ENCODE measurements around the gene HECTD4. TPM values are rescaled to one million over a fixed set of nuclear protein-coding genes. Genes with fewer than 3 reads are reported as not detected.
"Not testable (repeated sequence)": the region's sequence is repeated elsewhere in the genome, so short reads cannot be mapped to it uniquely, and the experiment has no call there.

HECTD4 gene
- total RNA-seq, 2 donors from 2014 or later: 46.6 to 48.2 TPM

DNA sequence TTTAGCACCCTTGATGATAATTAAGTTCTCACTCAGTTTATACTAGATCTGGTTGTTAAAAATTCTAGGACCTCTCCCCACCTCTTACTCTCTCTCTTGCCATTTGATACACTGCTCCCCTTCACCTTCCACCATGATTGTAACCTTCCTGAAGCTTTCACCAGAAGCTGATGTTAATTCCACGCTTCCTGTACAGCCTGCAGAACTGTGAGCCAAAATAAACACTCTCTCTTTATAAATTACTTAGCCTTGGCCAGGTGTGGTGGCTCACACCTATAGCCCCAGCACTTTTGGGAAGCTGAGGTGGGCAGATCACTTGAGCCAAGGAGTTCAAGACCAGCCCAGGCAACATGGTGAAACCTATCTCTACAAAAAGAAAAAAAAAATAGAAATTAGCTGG is 11.1 kb upstream of the HECTD4 start:
- Mint-ChIP-seq H3K27ac (no peak overlapping the region), H3K36me3 (ENCODE audit: low read depth) (no peaks in the 10 kb centered on the region), H3K27me3 (ENCODE audit: insufficient read depth) (peaks cover 15% of the 10 kb centered on the region), H3K4me1 (no peaks in the 10 kb centered on the region), H3K9me3 (peaks cover 3% of the 10 kb centered on the region), H3K4me3 (no peak overlapping the region)
- Histone ChIP-seq H3K9me3 (ENCODE audit: control insufficient read depth, low read length) (no peaks in the 10 kb centered on the region), H3K9ac (ENCODE audit: extremely low read depth, low read length, poor library complexity, severe bottlenecking) (no peak overlapping the region), H3K36me3 (ENCODE audit: control insufficient read depth, insufficient read depth, low read length) (no peaks in the 10 kb centered on the region), H3K27me3 (ENCODE audit: control insufficient read depth, insufficient read depth, low read length, poor library complexity, severe bottlenecking) (no peaks in the 10 kb centered on the region), H3K27ac (ENCODE audit: low read depth, low read length) (no peak overlapping the region), H3K4me1 (ENCODE audit: control insufficient read depth, insufficient read depth, low read length) (no peaks in the 10 kb centered on the region), H3K4me3 (ENCODE audit: low read length) (no peak overlapping the region)
- TF ChIP-seq, protein P1, sequence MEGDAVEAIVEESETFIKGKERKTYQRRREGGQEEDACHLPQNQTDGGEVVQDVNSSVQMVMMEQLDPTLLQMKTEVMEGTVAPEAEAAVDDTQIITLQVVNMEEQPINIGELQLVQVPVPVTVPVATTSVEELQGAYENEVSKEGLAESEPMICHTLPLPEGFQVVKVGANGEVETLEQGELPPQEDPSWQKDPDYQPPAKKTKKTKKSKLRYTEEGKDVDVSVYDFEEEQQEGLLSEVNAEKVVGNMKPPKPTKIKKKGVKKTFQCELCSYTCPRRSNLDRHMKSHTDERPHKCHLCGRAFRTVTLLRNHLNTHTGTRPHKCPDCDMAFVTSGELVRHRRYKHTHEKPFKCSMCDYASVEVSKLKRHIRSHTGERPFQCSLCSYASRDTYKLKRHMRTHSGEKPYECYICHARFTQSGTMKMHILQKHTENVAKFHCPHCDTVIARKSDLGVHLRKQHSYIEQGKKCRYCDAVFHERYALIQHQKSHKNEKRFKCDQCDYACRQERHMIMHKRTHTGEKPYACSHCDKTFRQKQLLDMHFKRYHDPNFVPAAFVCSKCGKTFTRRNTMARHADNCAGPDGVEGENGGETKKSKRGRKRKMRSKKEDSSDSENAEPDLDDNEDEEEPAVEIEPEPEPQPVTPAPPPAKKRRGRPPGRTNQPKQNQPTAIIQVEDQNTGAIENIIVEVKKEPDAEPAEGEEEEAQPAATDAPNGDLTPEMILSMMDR (conservative IDR thresholded peaks at IDR 0.05): no peak
- WGBS, 2 experiments (ENCODE audit: insufficient coverage in 1 of 2, insufficient read length in 1 of 2): 83 to 90% methylated on average over 1 of the region's 1 CpG
- DNase-seq: peak; percentile 12

DNA sequence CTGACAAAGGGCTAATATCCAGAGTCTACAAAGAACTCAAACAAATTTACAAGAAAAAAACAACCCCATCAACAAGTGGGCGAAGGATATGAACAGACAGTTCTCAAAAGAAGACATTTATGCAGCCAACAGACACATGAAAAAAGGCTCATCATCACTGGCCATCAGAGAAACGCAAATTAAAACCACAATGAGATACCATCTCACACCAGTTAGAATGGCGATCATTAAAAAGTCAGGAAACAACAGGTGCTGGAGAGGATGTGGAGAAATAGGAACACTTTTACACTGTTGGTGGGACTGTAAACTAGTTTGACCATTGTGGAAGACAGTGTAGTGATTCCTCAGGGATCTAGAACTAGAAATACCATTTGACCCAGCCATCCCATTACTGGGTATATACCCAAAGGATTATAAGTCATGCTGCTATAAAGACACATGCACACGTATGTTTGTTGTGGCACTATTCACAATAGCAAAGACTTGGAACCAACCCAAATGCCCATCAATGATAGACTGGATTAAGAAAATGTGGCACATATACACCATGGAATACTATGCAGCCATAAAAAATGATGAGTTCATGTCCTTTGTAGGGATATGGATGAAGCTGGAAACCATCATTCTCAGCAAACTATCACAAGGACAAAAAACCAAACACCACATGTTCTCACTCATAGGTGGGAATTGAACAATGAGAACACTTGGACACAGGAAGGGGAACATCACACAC is 7.9 kb upstream of the HECTD4 start:
- H3K9ac ChIP-seq (ENCODE audit: extremely low read depth, low read length, poor library complexity, severe bottlenecking); H3K27me3 ChIP-seq (ENCODE audit: control insufficient read depth, insufficient read depth, low read length, poor library complexity, severe bottlenecking); H3K4me3 ChIP-seq (ENCODE audit: low read length); H3K27ac ChIP-seq (ENCODE audit: low read depth, low read length); H3K4me3 Mint-ChIP-seq; H3K27ac Mint-ChIP-seq; DNase-seq; H3K36me3 Mint-ChIP-seq (ENCODE audit: low read depth); H3K9me3 Mint-ChIP-seq; H3K4me1 ChIP-seq (ENCODE audit: control insufficient read depth, insufficient read depth, low read length); H3K4me1 Mint-ChIP-seq; H3K36me3 ChIP-seq (ENCODE audit: control insufficient read depth, insufficient read depth, low read length); H3K9me3 ChIP-seq (ENCODE audit: control insufficient read depth, low read length): not testable (repeated sequence)
- 88% methylated on average over 1 of the region's 4 CpGs; no CpG with 5 or more reads in 1 of the 2 experiments for WGBS, 2 experiments (ENCODE audit: insufficient coverage in 1 of 2, insufficient read length in 1 of 2)
- peaks cover 18% of the 10 kb centered on the region for H3K27me3 Mint-ChIP-seq (ENCODE audit: insufficient read depth)

DNA sequence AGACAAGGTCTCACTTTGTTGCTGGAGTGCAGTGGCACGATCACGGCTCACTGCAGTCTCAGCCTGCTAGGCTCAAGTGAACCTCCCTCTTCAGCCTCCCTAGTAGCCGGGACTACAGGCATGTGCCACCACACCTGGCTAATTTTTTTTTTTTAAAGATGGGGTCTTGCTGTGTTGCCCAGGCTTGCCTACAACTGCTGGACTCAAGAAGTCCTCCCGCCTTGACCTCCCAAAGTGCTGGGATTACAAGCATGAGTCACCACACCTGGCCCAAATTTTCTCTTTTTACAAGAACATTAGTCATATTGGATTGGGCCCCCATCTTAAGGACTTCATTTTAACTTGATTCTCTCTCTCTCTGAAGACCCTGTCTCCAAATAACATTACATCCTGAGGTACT is 7.0 kb upstream of the HECTD4 start:
- Mint-ChIP-seq H3K27me3 (ENCODE audit: insufficient read depth) (peaks cover 18% of the 10 kb centered on the region), H3K27ac (no peak overlapping the region), H3K4me1 (peaks cover 1% of the 10 kb centered on the region), H3K4me3 (no peak overlapping the region), H3K9me3 (no peaks in the 10 kb centered on the region), H3K36me3 (ENCODE audit: low read depth) (no peaks in the 10 kb centered on the region)
- 96% methylated on average over 4 of the region's 4 CpGs; no CpG with 5 or more reads in 1 of the 2 experiments for WGBS, 2 experiments (ENCODE audit: insufficient coverage in 1 of 2, insufficient read length in 1 of 2)
- DNase-seq: peak; percentile 19
- no peaks in the 10 kb centered on the region for H3K9me3 ChIP-seq (ENCODE audit: control insufficient read depth, low read length)
- no peak overlapping the region for H3K4me3 ChIP-seq (ENCODE audit: low read length)
- TF ChIP-seq, protein P1 (conservative IDR thresholded peaks at IDR 0.05): no peak
- H3K9ac ChIP-seq (ENCODE audit: extremely low read depth, low read length, poor library complexity, severe bottlenecking): no peak overlapping the region
- no peaks in the 10 kb centered on the region for H3K36me3 ChIP-seq (ENCODE audit: control insufficient read depth, insufficient read depth, low read length)
- no peak overlapping the region for H3K27ac ChIP-seq (ENCODE audit: low read depth, low read length)
- H3K4me1 ChIP-seq (ENCODE audit: control insufficient read depth, insufficient read depth, low read length): no peaks in the 10 kb centered on the region
- no peaks in the 10 kb centered on the region for H3K27me3 ChIP-seq (ENCODE audit: control insufficient read depth, insufficient read depth, low read length, poor library complexity, severe bottlenecking)

Measured in endodermal cell (in vitro differentiated cells).